Caco-2 (cell line): Measurements from ENCODE around the gene IFITM5. TPM values are rescaled to one million over a fixed set of nuclear protein-coding genes. Genes with fewer than 3 reads are reported as not detected.

Experiments used
- BruUV-seq: library from RNA; stranded (reverse); fragments of 400-500 nt; replicated peaks from 2 replicates; lab custom pipeline; 2021; lab: Mats Ljungman, UMichigan
- CTCF ChIA-PET: fragments of 300-600 bp; sonication (Branson Sonifier 250); formaldehyde crosslinking; loops from one replicate; lab custom pipeline; 2022; ENCODE audit warnings: antibody characterized with exemption; lab: Charles Lee
- POLR2A ChIA-PET: fragments of 300-600 bp; sonication (Branson Sonifier 250); formaldehyde crosslinking; loops from one replicate; lab custom pipeline; 2022; ENCODE audit warnings: antibody characterized with exemption; lab: Charles Lee
- DNase-seq, 2 experiments: peaks; one replicate each; pipeline versions ENCODE4 v3.0.0 to v3.0.0-alpha.2; 2020 to 2022
- H3K27me3 ChIP-seq: replicated peaks from 2 replicates; pipeline ENCODE4 v1.6.0; 2011; ENCODE audit warnings: low read length; ENCODE audit not compliant: control insufficient read depth, insufficient read depth
- H3K36me3 ChIP-seq: 2 replicates; pipeline ENCODE4 v1.5.1; 2011; ENCODE audit warnings: low read length; ENCODE audit not compliant: control insufficient read depth, insufficient read depth
- H3K4me1 ChIP-seq: fragments of 250-450 bp; sonication (Bioruptor Pico); 2 replicates; pipeline ENCODE4 v1.5.1; 2020; ENCODE audit warnings: mild to moderate bottlenecking
- H3K4me3 ChIP-seq: 2 replicates; pipeline ENCODE4 v1.5.1; 2011; ENCODE audit warnings: low read depth, mild to moderate bottlenecking, control low read depth, low read length
- H3K9me3 ChIP-seq: fragments of 250-450 bp; sonication (Bioruptor Pico); 2 replicates; pipeline ENCODE4 v1.5.1; 2020; ENCODE audit warnings: mild to moderate bottlenecking, moderate library complexity
- H3K27ac Mint-ChIP-seq: one replicate; pipeline ENCODE4 v1.8.0; 2022; ENCODE audit warnings: mixed read lengths; ENCODE audit not compliant: unreplicated experiment
- H3K27me3 Mint-ChIP-seq: one replicate; pipeline ENCODE4 v1.8.0; 2022; ENCODE audit warnings: mixed read lengths; ENCODE audit not compliant: insufficient read depth, unreplicated experiment
- H3K36me3 Mint-ChIP-seq: one replicate; pipeline ENCODE4 v1.8.0; 2022; ENCODE audit warnings: mild to moderate bottlenecking, mixed read lengths; ENCODE audit not compliant: insufficient read depth, unreplicated experiment
- H3K4me1 Mint-ChIP-seq: one replicate; pipeline ENCODE4 v1.8.0; 2022; ENCODE audit warnings: low read depth, mixed read lengths; ENCODE audit not compliant: unreplicated experiment
- H3K4me3 Mint-ChIP-seq: one replicate; pipeline ENCODE4 v1.8.0; 2022; ENCODE audit warnings: mild to moderate bottlenecking, moderate library complexity, mixed read lengths; ENCODE audit not compliant: unreplicated experiment
- H3K9me3 Mint-ChIP-seq: one replicate; pipeline ENCODE4 v1.8.0; 2022; ENCODE audit warnings: mixed read lengths; ENCODE audit not compliant: unreplicated experiment
- intact Hi-C: fragments of 100-400 bp; cut with micrococcal nuclease; formaldehyde crosslinking; loops from one replicate; pipeline ENCODE4 v1.10.0; 2022; ENCODE audit not compliant: unreplicated experiment
- total RNA-seq: library from RNA; stranded (reverse); gene quantifications from 2 replicates; pipeline ENCODE4 v1.2.3, GENCODE V29; 2022
- TF ChIP-seq, protein P1 (sequence below), 2 experiments: fragments of 200-600 bp in 1 of 2; IDR thresholded peaks; 1 replicate in 1 of 2; 2 replicates in 1 of 2; pipeline versions ENCODE4 v1.5.1 to v1.8.0; 2011 to 2022; ENCODE audit warnings: antibody characterized with exemption in 1 of 2, control low read depth in 1 of 2, inconsistent platforms in 1 of 2, low read depth in 1 of 2, low read length in 1 of 2, mild to moderate bottlenecking in 1 of 2, moderate library complexity in 1 of 2; ENCODE audit not compliant: insufficient read depth in 1 of 2, severe bottlenecking in 1 of 2, unreplicated experiment in 1 of 2

The IFITM5 gene
- total RNA-seq, 1 experiment from 2014 or later = not detected

DNA sequence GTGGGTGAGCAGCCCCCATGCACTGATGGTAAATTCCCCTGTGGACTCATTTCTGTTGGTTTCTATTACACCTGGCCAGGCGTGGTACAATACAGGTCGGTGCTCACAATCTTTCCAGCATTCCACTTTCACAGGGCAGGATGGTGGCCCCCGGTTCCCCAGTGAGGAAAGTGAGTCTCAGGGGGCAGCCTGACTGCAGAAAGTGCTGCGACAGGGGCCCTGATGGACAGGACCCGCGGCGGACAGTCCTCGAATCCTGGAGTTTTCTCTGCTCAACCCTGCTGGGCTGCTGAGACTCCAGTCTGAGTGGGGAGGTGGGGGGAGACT is 13.5 kb downstream of the IFITM5 start:
- TF ChIP-seq, protein P1, sequence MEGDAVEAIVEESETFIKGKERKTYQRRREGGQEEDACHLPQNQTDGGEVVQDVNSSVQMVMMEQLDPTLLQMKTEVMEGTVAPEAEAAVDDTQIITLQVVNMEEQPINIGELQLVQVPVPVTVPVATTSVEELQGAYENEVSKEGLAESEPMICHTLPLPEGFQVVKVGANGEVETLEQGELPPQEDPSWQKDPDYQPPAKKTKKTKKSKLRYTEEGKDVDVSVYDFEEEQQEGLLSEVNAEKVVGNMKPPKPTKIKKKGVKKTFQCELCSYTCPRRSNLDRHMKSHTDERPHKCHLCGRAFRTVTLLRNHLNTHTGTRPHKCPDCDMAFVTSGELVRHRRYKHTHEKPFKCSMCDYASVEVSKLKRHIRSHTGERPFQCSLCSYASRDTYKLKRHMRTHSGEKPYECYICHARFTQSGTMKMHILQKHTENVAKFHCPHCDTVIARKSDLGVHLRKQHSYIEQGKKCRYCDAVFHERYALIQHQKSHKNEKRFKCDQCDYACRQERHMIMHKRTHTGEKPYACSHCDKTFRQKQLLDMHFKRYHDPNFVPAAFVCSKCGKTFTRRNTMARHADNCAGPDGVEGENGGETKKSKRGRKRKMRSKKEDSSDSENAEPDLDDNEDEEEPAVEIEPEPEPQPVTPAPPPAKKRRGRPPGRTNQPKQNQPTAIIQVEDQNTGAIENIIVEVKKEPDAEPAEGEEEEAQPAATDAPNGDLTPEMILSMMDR (IDR thresholded peaks at IDR 0.05; ENCODE audit: insufficient read depth in 1 of 2, low read depth in 1 of 2, low read length in 1 of 2, severe bottlenecking in 1 of 2, unreplicated experiment in 1 of 2) = no peak
- intact Hi-C loops = no loop called here
- H3K9me3 Mint-ChIP-seq = no peaks in the 10 kb centered on the region
- ChIA-PET CTCF (no interaction called here), POLR2A (no interaction called here)
- no peak overlapping the region for H3K27ac Mint-ChIP-seq
- TSS peak; percentile 23 for BruUV-seq
- H3K4me3 ChIP-seq = no peak overlapping the region
- peaks cover 21% of the 10 kb centered on the region for H3K27me3 Mint-ChIP-seq
- no peaks in the 10 kb centered on the region for H3K36me3 ChIP-seq
- peaks cover 5% of the 10 kb centered on the region for H3K27me3 ChIP-seq
- peaks cover 12% of the 10 kb centered on the region for H3K4me1 ChIP-seq
- DNase-seq = no peak
- H3K36me3 Mint-ChIP-seq = peaks cover 7% of the 10 kb centered on the region
- peaks cover 7% of the 10 kb centered on the region for H3K4me1 Mint-ChIP-seq
- no peaks in the 10 kb centered on the region for H3K9me3 ChIP-seq
- no peak overlapping the region for H3K4me3 Mint-ChIP-seq

DNA sequence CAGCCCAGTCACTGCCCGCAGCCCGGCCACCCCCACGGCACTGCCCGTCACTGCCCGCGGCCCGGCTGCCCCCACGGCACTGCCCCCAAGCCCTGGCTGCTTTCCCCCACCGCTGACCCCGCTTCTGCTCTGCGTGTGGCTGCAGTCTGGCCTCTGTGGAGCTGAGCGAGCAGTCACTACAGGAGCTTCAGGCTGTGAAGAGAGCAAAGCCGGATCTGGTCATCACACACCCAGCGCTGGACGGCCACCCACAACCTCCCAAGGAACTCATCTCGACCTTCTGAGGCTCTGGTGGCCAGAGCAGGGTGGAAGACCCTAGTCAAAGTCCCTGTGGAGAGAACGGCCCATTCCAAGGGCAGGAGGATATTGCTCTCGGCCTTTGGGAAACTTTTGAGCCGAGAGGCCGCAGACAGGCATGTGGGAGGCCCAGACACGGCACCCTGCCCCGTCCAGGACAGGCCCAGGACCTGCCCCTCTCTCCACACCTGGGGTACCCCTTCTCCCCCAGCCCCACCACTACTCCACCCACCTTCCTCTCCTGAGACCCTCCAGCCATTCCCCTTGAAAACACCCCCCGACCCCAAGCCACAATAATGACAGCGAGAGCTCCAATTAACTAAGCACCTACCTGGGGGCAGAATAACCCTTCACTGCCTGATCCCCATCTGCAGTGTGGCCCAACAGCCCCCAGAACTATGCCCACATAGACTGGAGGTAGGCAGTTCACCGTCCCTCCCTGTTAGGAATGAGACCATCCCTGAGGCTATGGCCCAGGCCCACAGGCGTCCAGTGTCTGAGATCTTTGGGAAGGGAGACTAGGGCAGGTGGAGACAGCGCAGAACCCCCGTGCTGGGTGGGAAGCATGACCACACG is 14.1 kb downstream of the IFITM5 start:
- Mint-ChIP-seq H3K4me1 (peaks cover 7% of the 10 kb centered on the region), H3K27ac (no peak overlapping the region), H3K36me3 (peaks cover 7% of the 10 kb centered on the region), H3K4me3 (no peak overlapping the region), H3K27me3 (peaks cover 23% of the 10 kb centered on the region), H3K9me3 (no peaks in the 10 kb centered on the region)
- Histone ChIP-seq H3K36me3 (no peaks in the 10 kb centered on the region), H3K27me3 (peaks cover 5% of the 10 kb centered on the region), H3K4me1 (peaks cover 18% of the 10 kb centered on the region), H3K4me3 (no peak overlapping the region), H3K9me3 (no peaks in the 10 kb centered on the region)
- ChIA-PET CTCF (interaction anchor here (0.6 kb wide), 1 partner anchor 126 kb away, joined by 4 read pairs; no protein-coding TSS in a partner anchor), POLR2A (interaction anchor here (0.7 kb wide), 1 partner anchor 35 kb away, joined by 3 read pairs; no protein-coding TSS in a partner anchor)
- TF ChIP-seq, protein P1 (IDR thresholded peaks at IDR 0.05; ENCODE audit: insufficient read depth in 1 of 2, low read depth in 1 of 2, low read length in 1 of 2, severe bottlenecking in 1 of 2, unreplicated experiment in 1 of 2) = no peak
- BruUV-seq = no TSS peak
- intact Hi-C loops = no loop called here
- peak in 1 of 2 experiments; percentile 33 for DNase-seq

DNA sequence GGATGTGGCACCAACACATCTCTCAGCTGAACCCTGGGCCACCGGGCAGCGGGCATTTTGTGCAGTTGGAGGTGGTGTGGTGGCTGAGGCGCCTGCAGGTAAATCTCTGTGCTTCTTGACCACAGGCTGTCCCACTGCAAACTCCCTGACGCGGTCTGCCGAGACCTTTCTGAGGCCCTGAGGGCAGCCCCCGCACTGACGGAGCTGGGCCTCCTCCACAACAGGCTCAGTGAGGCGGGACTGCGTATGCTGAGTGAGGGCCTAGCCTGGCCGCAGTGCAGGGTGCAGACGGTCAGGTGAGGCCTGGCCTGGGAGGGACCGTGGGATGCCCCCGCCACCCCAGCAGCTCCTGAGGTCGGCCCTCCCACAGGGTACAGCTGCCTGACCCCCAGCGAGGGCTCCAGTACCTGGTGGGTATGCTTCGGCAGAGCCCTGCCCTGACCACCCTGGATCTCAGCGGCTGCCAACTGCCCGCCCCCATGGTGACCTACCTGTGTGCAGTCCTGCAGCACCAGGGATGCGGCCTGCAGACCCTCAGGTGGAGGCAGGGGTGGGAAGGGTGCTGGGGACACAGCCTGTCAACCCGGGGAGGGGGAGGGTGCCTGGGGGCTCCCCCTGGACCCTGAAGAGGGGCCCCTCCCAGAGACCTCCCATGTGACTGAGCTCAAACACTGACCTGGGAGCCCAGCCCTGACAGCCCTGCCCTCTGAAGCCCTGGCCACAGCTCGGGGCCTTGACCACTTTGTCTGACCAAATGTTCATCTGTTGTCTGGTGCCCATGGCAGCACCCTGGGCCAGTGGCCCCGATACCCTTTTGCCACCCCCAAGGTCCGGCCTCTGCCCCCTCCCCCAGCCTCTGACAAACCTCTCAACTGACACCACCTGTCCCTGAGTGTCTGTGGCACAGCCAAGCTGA is 15.0 kb downstream of the IFITM5 start:
- H3K9me3 Mint-ChIP-seq = no peaks in the 10 kb centered on the region
- no peak overlapping the region for H3K27ac Mint-ChIP-seq
- H3K4me1 Mint-ChIP-seq = peaks cover 7% of the 10 kb centered on the region
- Histone ChIP-seq H3K27me3 (peaks cover 5% of the 10 kb centered on the region), H3K9me3 (no peaks in the 10 kb centered on the region), H3K36me3 (no peaks in the 10 kb centered on the region), H3K4me1 (peaks cover 17% of the 10 kb centered on the region), H3K4me3 (no peak overlapping the region)
- peaks cover 23% of the 10 kb centered on the region for H3K27me3 Mint-ChIP-seq
- no TSS peak for BruUV-seq
- ChIA-PET CTCF (interaction anchor here (0.6 kb wide), 1 partner anchor 127 kb away, joined by 4 read pairs; no protein-coding TSS in a partner anchor), POLR2A (no interaction called here)
- TF ChIP-seq, protein P1 (IDR thresholded peaks at IDR 0.05; ENCODE audit: insufficient read depth in 1 of 2, low read depth in 1 of 2, low read length in 1 of 2, severe bottlenecking in 1 of 2, unreplicated experiment in 1 of 2) = no peak
- peak in 1 of 2 experiments; percentile 38 for DNase-seq
- no peak overlapping the region for H3K4me3 Mint-ChIP-seq
- intact Hi-C loops = no loop called here
- peaks cover 7% of the 10 kb centered on the region for H3K36me3 Mint-ChIP-seq
